ENCODE data around the gene ATP11B. TPM values are rescaled to one million over a fixed set of nuclear protein-coding genes. Genes with fewer than 3 reads are reported as not detected.

The ATP11B gene
- total RNA-seq, 2 experiments from 2014 or later: 139 to 143 TPM

DNA sequence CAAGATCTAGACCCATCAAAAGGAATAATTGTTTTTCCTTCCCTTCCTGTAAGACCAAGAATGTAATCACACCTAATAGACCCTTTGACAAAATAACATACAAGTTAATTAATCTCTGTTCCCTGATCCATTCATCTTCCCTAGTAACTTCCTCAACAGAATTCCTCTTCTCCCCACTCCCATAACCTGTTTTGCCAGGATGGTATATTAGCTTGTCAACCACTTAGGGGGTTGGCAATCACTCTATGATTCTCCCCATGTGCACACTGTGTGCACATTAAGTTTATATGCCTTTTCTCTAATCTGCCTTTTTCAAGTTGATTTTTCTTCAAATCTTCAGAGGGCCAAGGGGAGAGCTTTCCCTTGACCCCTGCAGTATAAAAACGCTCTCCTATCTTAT is 2.7 kb upstream of the ATP11B start:
- no peaks in the 10 kb centered on the region for H3K36me3 ChIP-seq (ENCODE audit: insufficient read depth, low read length)
- H3K4me1 Mint-ChIP-seq (ENCODE audit: low read depth): peaks cover 20% of the 10 kb centered on the region
- no peak for ATAC-seq (ENCODE audit: poor library complexity)
- no peak overlapping the region for H3K4me3 ChIP-seq (ENCODE audit: low read length)
- TF ChIP-seq CTCF (IDR thresholded peaks at IDR 0.05): no peak
- ChIA-PET POLR2A (no interaction called here), CTCF (no interaction called here)
- intact Hi-C loops (cut with DNase I, micrococcal nuclease): loop anchor here (5.0 to 10.0 kb wide), 5 partner anchors 47 to 1876 kb away; partner anchors contain the start of genes DNAJC19 (in 1 of the 2), FXR1 (in 1 of the 2), KLHL24 (in 1 of the 2) and MCCC1 (in 1 of the 2)
- H3K27me3 Mint-ChIP-seq: peaks cover 6% of the 10 kb centered on the region
- H3K9me3 ChIP-seq (ENCODE audit: control insufficient read depth in 1 of 2, insufficient read depth in 1 of 2, low read length in 2 of 2): no peaks in the 10 kb centered on the region
- H3K4me3 Mint-ChIP-seq: no peak overlapping the region
- no peaks in the 10 kb centered on the region for H3K27me3 ChIP-seq (ENCODE audit: control insufficient read depth in 1 of 2, insufficient read depth in 2 of 2, low read length in 2 of 2)
- no peak overlapping the region for H3K27ac ChIP-seq (ENCODE audit: low read depth in 1 of 2, low read length in 2 of 2)
- H3K9me3 Mint-ChIP-seq: no peaks in the 10 kb centered on the region
- no peak overlapping the region for H3K27ac Mint-ChIP-seq
- peaks cover 10% of the 10 kb centered on the region for H3K4me1 ChIP-seq (ENCODE audit: insufficient read depth, low read length)
- DNase-seq: no peak
- H3K36me3 Mint-ChIP-seq (ENCODE audit: low read depth): peaks cover 22% of the 10 kb centered on the region

- CTCF ChIA-PET: interaction anchor here (1.2 kb wide), 1 partner anchor 14 kb away, joined by 3 read pairs; no protein-coding TSS in a partner anchor
- POLR2A ChIA-PET: interaction anchor here (0.7 to 3.2 kb wide), 18 partner anchors 9 to 955 kb away, joined by 3 to 13 read pairs (median 4); partner anchors contain the start of genes DCUN1D1, KLHL24, MCCC1 and YEATS2
- Mint-ChIP-seq H3K9me3 (no peaks in the 10 kb centered on the region), H3K27ac (peak overlapping the region; percentile 91), H3K27me3 (no peaks in the 10 kb centered on the region), H3K4me3 (peak overlapping the region; percentile 96), H3K36me3 (ENCODE audit: low read depth) (peaks cover 30% of the 10 kb centered on the region), H3K4me1 (ENCODE audit: low read depth) (peaks cover 48% of the 10 kb centered on the region)
- no peaks in the 10 kb centered on the region for H3K27me3 ChIP-seq (ENCODE audit: control insufficient read depth in 1 of 2, insufficient read depth in 2 of 2, low read length in 2 of 2)
- TF ChIP-seq CTCF (IDR thresholded peaks at IDR 0.05): no peak
- peak overlapping the region; percentile 88 for H3K27ac ChIP-seq (ENCODE audit: low read depth in 1 of 2, low read length in 2 of 2)
- no peaks in the 10 kb centered on the region for H3K36me3 ChIP-seq (ENCODE audit: insufficient read depth, low read length)
- H3K9me3 ChIP-seq (ENCODE audit: control insufficient read depth in 1 of 2, insufficient read depth in 1 of 2, low read length in 2 of 2): no peaks in the 10 kb centered on the region
- peak overlapping the region; percentile 70 for H3K4me3 ChIP-seq (ENCODE audit: low read length)
- DNase-seq (peak; percentile 2 to 74 (median 24)), ATAC-seq (ENCODE audit: poor library complexity) (peak; percentile 32)
- intact Hi-C loops (cut with DNase I, micrococcal nuclease): loop anchor here (1.0 to 10.0 kb wide), 7 partner anchors 15 to 1879 kb away; partner anchors contain the start of genes DNAJC19 (in 1 of the 2), FXR1 (in 1 of the 2), KLHL24 (in 1 of the 2) and MCCC1 (in 1 of the 2)
- H3K4me1 ChIP-seq (ENCODE audit: insufficient read depth, low read length): peaks cover 17% of the 10 kb centered on the region
Measured at GRCh38 chr3:182793663-182794454, 555 bp downstream of the ATP11B start.

GRCh38 chr3:182794455-182795388 is 1.4 kb downstream of the ATP11B start:
- H3K4me1 ChIP-seq (ENCODE audit: insufficient read depth, low read length): peaks cover 21% of the 10 kb centered on the region
- H3K4me3 Mint-ChIP-seq: peak overlapping the region; percentile 96
- H3K27me3 Mint-ChIP-seq: no peaks in the 10 kb centered on the region
- peak overlapping the region; percentile 70 for H3K4me3 ChIP-seq (ENCODE audit: low read length)
- H3K36me3 ChIP-seq (ENCODE audit: insufficient read depth, low read length): no peaks in the 10 kb centered on the region
- TF ChIP-seq CTCF (IDR thresholded peaks at IDR 0.05): no peak
- CTCF ChIA-PET: interaction anchor here (1.2 to 1.4 kb wide), 3 partner anchors 9 to 32 kb away, joined by 3 read pairs; no protein-coding TSS in a partner anchor
- H3K9me3 Mint-ChIP-seq: no peaks in the 10 kb centered on the region
- H3K27me3 ChIP-seq (ENCODE audit: control insufficient read depth in 1 of 2, insufficient read depth in 2 of 2, low read length in 2 of 2): no peaks in the 10 kb centered on the region
- peak overlapping the region; percentile 88 for H3K27ac ChIP-seq (ENCODE audit: low read depth in 1 of 2, low read length in 2 of 2)
- peak overlapping the region; percentile 91 for H3K27ac Mint-ChIP-seq
- H3K36me3 Mint-ChIP-seq (ENCODE audit: low read depth): peaks cover 30% of the 10 kb centered on the region
- no peaks in the 10 kb centered on the region for H3K9me3 ChIP-seq (ENCODE audit: control insufficient read depth in 1 of 2, insufficient read depth in 1 of 2, low read length in 2 of 2)
- DNase-seq (peak in 3 of 14 experiments; percentile 5 to 26 (median 20)), ATAC-seq (ENCODE audit: poor library complexity) (no peak)
- H3K4me1 Mint-ChIP-seq (ENCODE audit: low read depth): peaks cover 48% of the 10 kb centered on the region
- intact Hi-C loops (cut with DNase I, micrococcal nuclease): loop anchor here (1.0 to 10.0 kb wide), 8 partner anchors 14 to 1880 kb away; partner anchors contain the start of genes DNAJC19 (in 1 of the 2), FXR1 (in 1 of the 2), KLHL24 (in 1 of the 2) and MCCC1 (in 1 of the 2)
- POLR2A ChIA-PET: interaction anchor here (0.7 to 3.2 kb wide), 17 partner anchors 9 to 955 kb away, joined by 3 to 13 read pairs (median 5); partner anchors contain the start of genes DCUN1D1, KLHL24, MCCC1 and YEATS2
